CD4-positive, alpha-beta T cell treated with Interleukin-17A for 1 hour (primary cell): ENCODE measurements around the gene SUFU.
A peak's percentile ranks its signal among the peaks of the same experiment; 100 is the strongest.

ENCODE experiments used
- DNase-seq: peaks from one replicate; pipeline ENCODE4 v3.0.0-alpha.2; 2020

The SUFU gene

DNA sequence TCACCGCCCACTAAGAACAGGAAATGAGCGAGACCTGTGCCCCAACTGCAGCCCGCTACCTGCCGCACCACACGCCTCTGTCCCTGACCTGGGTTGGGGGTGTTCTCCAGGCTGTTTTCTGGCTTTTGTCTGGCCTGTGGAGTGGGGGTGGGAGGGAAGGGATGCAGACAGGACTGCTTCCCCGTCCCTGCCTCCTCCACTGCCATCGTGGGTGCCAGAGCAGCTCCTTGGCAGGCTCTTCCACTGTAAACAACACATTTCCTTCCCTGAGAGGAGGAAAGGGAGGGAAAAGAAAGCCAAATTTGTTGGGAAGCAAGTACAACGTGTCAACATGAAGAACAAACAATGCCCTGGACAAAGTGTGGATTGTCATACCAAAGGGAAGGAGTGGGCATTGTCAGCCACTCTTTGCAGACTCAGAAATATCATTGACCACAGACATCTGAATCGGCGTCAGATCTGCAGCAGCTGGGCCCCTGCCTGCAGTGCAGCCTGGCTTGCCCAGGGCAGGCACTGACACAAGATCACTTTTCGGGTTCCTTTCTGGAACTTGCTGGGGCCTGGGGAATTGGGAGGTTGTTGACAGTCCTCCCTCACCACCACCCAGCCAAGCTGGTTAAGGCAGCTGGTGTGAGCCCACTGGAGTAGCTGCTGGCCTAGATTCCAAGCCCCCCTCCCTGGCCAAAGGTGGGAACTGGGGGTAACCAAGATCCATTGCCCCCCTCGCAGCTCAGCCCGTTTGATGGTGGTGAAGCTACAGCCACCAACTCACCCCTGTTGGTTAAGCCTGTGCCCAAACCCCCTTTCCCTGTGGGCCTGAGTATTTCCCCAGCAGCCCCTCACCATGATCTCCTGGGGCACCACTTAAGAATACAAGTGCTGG, 117.9 kb downstream of the SUFU start:
- no peak for DNase-seq

- no peak for DNase-seq
Observed at GRCh38 chr10:102624094-102624493, 120.3 kb downstream of the SUFU start.

DNA sequence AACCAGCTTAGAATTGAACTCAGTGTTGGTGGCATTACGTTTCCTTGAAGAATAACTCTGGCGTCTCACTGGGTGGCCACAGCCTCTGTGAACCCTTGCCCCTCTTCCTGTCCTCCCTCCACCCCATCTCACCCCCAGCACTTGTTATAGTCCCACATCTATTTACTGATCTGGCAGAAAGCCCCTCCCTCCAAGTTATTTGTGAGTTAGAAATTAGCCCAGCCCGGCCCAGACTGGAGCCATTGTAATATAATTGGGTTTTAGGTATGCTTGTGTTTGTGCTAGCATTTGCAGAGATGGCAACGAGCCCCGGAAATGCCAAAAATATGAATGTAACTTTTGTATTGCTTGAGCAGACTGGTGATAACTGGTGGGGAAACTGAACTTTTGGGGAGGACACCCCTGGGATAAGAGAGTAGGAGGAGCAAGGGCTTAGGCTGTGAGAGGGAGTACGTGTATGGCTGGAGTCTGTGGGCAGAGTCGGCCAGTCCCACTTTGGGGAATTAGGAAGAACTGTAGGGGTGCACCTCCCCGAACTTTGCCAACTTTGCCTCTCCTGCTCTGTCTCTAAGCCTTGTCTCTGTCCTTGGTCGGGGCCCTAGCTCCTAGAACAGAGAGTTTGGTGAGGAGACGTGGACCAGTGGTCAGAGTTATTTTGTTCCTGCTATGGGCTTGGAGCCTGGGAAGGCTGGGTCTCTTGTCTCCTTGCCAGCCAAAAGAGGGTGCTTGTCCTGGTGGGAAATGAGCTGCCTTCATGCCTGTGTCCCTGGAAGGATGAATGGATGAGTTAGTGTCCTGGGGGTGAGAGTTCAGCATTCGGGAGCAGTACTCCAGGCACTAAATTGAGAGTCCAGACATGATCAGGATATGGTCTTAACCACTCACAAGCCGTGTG, 121.2 kb downstream of the SUFU start:
- DNase-seq = no peak

- DNase-seq = no peak
Observed at GRCh38 chr10:102626026-102626685, 122.4 kb downstream of the SUFU start.

- no peak for DNase-seq
Observed at GRCh38 chr10:102627291-102627735, 123.5 kb downstream of the SUFU start.

DNA sequence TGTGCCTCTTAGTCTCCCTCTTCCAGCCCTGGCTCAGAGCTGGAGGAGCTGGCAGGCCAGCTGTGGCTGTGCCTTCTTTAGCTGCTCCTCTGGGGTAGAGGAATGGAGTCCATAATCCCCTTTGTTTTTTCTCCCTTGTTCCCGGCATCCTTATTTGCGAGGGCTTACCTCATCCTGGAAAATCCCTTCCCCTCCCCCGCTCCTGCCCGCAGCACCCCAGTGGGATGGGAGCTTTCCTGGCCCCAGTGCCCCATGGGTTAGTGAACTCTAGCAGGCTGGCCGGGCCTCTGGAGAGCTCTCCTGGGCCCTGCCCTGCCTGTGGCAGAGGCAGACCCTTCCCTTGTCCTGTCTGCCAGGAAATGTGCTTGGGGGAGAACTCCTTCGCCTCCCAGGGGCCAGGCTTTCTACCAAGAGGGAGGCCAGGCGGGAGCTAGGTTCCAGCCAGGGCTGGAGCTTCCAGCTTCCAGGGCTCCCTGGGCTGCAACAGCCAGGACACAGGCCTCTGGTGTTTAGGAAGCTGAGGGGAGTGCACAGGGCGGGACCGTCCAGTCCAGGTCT, 124.0 kb downstream of the SUFU start:
- DNase-seq = no peak

- no peak for DNase-seq
Observed at GRCh38 chr10:102628451-102628911, 124.7 kb downstream of the SUFU start.

DNA sequence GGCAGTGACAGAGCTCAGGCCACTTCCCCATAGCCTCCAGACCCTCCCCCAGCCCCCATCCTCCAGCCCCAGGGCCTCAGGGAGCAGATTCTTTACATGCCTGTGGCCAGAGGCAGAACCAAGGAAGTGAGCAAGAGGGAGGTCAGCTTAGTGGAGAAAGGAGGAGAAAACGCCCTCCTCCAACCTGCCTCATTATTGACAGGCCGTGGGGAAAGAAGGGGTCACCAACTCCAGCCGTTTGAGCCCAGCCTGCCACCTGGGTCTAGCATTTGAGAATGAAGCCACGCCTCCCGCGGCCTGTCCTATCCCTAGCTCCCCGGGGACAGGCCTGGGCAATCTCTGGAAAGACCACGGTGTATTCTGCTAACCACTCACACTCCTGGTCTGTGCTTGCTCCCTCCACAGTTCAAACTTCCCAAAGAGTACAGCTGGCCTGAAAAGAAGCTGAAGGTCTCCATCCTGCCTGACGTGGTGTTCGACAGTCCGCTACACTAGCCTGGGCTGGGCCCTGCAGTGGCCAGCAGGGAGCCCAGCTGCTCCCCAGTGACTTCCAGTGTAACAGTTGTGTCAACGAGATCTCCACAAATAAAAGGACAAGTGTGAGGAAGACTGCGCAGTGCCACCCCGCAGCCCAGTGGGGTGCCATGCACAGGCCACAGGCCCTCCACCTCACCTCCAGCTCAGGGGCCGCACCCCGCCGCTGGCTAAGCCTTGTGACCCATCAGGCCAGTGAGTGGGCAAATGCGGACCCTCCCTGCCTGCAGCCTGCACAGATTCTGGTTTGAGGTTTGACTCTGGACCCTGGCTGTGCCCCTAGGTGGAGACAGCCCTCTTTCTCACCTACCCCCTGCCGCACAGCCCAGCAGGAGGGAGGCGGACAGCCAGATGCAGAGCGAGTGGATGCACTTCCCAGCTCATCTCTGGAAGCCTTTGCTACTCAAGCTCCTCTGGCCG, 126.2 kb downstream of the SUFU start:
- DNase-seq = no peak

GRCh38 chr10:102630663-102631062, 126.9 kb downstream of the SUFU start:
- no peak for DNase-seq

DNA sequence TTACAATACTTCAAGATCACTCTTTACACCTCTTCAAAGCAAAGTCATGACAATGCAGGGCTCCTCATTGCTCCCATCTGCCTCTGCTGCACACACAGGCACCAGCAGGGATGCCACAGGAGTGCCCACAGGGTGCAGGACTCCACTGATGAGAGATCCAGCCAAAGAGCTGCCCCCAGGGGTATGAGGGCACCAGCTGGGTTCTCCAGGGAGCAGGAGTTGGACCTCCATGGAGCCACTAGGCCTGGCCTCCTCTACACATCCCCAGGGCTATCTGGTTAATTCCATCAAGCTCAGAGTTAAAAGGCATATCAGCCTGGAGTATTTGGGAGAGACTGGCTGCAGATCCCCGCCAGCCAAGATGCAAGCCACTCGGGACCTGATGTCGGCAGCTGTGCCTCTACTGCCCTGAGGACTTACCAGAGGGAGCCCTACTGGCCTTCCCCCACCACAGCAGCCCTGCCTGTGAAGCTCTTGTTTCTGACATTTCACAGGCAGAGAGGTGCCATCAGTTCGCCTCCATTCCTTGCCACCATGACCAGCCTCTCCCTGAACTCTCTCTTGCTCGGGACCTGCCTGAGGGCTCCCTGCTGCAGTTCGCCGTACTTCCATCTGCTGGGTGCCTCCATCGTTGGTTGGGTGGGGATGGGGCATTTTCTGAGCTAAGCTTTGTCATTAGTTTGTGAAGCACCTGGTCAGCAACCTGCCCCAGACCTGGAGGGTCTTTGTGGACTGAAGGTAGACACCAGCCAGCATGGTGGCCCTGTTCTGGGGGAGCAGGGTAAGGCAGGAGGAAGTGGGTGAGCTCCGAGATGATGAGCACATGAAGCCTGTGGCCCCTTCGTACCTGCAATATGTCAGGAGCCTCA, 128.0 kb downstream of the SUFU start:
- no peak for DNase-seq

DNA sequence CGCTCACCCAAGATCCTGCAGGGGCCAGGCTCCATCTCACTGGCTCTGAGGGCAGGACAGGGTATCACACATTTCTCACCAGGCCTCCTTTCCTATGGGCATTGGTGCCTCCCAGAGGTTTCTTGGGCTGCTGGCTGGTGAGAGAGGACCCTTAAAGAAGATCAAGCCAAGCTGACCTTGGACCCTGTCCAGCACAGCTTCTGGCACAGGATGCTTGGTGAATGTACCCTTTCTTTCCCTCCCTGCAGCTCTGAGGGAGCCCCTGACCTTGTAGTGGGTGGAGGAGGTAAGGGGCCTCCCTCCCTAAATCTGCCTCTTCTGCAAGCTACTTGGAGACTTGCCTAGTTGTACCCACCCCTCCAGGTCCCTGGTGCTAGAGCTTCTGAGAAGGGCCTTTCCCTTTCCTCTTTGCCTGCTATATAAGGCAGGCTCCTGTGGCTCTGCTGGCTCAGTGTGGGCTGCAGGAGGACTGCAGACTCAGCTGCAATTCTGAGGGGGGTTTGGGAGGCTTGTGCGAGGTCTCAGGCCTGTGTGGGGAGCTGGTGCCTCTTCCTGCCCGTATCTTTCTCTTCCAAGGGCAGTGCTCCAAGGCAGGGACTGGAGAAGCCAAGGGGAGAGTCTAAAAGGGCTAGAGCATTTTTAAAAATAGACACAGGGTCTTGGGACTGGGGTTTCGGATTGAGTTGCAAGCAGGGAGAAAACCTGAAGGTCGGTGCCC, 128.8 kb downstream of the SUFU start:
- no peak for DNase-seq

DNA sequence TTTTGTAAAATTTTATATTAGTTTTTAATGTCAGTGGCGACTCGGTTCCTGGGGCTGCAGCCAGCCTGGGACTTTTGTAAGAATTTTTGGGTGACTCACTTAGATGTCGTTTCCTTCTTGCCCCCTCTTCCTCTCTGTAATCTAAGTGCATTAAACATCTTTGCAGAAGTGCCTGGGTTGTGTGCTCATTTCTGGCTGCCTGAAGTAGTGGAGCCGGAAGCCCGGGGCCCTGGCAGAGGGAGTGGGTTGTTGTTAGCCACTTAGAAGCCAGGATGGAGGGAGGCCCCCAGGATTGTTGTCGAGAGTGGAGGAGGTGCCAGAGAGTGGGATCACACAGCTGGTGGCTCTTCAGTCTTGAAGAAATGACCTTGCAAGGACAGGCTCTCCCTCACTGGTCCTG, 129.5 kb downstream of the SUFU start:
- DNase-seq = peak; percentile 30

DNA sequence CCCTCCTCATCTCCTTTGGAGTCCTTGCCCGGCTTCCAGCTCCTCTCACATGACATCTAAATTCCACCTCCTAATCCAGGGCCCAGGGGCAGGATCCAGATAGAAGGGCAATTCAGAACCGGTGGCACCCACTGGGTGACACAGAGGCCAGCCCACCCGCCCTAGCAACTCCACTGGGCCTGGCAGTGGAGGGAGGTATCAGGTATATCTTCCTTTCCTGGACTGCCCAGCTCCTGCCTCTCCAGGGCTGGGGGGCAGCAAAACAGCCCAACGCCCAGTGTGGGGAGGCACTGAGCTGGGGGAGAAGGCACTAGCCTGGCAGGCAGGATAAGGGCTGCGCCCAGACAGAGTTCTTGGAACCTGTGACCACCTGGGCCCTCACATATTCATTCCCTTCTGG, 130.1 kb downstream of the SUFU start:
- DNase-seq = no peak

- DNase-seq = no peak
Observed at GRCh38 chr10:102634686-102635085, 130.9 kb downstream of the SUFU start.

- peak; percentile 56 for DNase-seq
Observed at GRCh38 chr10:102635377-102635776, 131.6 kb downstream of the SUFU start.

DNA sequence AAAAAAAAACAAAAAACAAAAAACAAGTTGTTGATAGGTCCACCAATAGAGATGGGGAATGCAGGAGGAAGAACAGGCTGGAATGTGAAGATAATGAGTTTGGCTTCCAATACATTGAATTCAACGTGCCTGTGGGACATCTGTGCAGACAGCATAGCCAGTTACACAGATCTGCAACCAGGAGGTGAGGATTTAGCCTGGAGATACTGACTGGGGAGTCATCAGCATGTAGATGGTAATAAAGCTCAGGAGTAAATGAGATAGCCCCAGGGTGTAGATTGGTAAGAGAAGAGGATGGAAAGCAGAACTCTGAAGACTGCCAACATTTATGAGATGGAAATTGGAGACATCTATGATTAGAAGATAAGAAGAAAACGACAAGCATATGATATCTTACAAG, 135.8 kb downstream of the SUFU start:
- DNase-seq = no peak

GRCh38 chr10:102641402-102641801, 137.6 kb downstream of the SUFU start:
- DNase-seq = no peak

DNA sequence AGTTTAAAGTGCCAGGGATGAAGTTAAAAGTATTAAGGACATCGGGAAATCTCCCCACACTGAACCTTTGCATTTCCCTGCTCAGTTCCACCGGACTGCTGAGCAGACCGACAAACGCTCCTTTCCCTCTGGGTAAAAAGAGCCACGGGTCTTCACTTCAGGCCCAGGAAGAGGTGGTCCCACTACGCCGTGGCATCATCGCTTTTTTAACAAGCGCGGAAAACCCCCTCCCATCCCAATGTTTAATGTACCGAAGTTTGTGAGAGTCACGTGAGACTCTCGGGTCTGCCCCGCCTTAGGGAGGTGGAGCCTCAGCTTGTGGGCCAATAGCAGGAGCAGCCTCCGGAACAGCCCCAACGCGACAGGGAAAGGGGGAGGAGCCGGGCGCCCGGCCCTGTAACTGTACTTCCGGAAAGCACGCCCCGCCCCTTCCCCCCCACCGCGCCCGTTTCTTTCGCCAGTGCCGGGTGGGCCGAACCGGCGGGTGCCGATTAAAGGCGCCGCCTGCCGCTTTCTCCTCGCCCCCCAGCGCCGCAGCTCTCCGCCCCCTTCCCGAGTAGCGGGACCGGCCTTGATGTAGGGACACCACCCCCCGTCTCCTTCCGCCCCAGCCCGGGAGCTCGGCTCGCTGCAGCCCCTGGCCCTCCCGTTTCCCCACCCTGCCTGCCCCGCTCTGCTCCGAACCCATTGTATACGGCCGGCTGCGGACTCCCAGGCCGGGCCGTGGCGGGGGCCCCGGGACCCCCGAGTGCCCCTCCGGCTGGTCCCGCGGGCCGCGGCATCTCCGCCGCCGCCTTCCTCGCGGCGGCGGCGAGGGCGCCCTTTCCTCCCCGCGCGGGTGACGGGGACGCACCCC, 138.3 kb downstream of the SUFU start:
- DNase-seq = peak; percentile 99
